K562 (cell line): ENCODE data around the gene UGP2.

ENCODE experiments used
- ETV6 ChIP-seq, 3 experiments: fragments of 150-350 bp in 1 of 3; sonication (generic) in 1 of 3; formaldehyde crosslinking in 1 of 3; IDR thresholded peaks; 2 replicates each; pipeline versions ENCODE4 v1.6.1 to v1.8.0; 2014 to 2022; ENCODE audit warnings: borderline replicate concordance in 2 of 3, low read depth in 2 of 3, antibody characterized with exemption in 1 of 3, low read length in 1 of 3, mild to moderate bottlenecking in 1 of 3, missing genetic modification reagents in 1 of 3
- FOXK1 ChIP-seq: sonication (generic); formaldehyde crosslinking; IDR thresholded peaks from 2 replicates; pipeline ENCODE4 v1.8.0; 2022; ENCODE audit warnings: missing genetic modification reagents, mild to moderate bottlenecking, borderline replicate concordance
- GABPA ChIP-seq: fragments of 200-800 bp; sonication (Bioruptor generic); conservative IDR thresholded peaks from 2 replicates; pipeline ENCODE4 v1.6.1; 2016; ENCODE audit warnings: low read depth, missing genetic modification characterization, missing compliant biosample characterization
- HDAC2 ChIP-seq: fragments of 450-650 bp; IDR thresholded peaks from 2 replicates; pipeline ENCODE4 v1.6.1; 2016; ENCODE audit warnings: mild to moderate bottlenecking
- KAT2B ChIP-seq: IDR thresholded peaks from one replicate; pipeline ENCODE4 v1.6.1; 2012; ENCODE audit warnings: low read depth, mild to moderate bottlenecking, control low read depth, inconsistent platforms, low read length, moderate library complexity
- NFE2L1 ChIP-seq: fragments of 450-650 bp; IDR thresholded peaks from 2 replicates; pipeline ENCODE4 v1.6.1; 2016; ENCODE audit warnings: missing genetic modification characterization, low read depth, mild to moderate bottlenecking, missing compliant biosample characterization, moderate library complexity, borderline replicate concordance
- PATZ1 ChIP-seq: fragments of 250-450 bp; sonication (Bioruptor Pico); IDR thresholded peaks from 2 replicates; pipeline ENCODE4 v1.5.0; 2020; ENCODE audit warnings: mild to moderate bottlenecking, borderline replicate concordance
- POLR2AphosphoS5 ChIP-seq: IDR thresholded peaks from 2 replicates; pipeline ENCODE4 v1.6.1; 2011; ENCODE audit warnings: mild to moderate bottlenecking, low read depth, low read length, moderate library complexity; ENCODE audit not compliant: control insufficient read depth, insufficient read depth
- RBM17 ChIP-seq: fragments of 200-400 bp; formaldehyde crosslinking; IDR thresholded peaks from 2 replicates; pipeline ENCODE4 v1.6.1; 2017; ENCODE audit warnings: low read depth, mild to moderate bottlenecking, low read length, borderline replicate concordance
- ZNF274 ChIP-seq: IDR thresholded peaks from 2 replicates; pipeline ENCODE4 v1.6.1; 2011; ENCODE audit warnings: low read depth, mild to moderate bottlenecking, low read length, moderate library complexity, borderline replicate concordance
- ZNF589 ChIP-seq: fragments of 200-800 bp; sonication (Bioruptor generic); IDR thresholded peaks from 2 replicates; pipeline ENCODE4 v1.6.1; 2016; ENCODE audit warnings: low read depth, missing genetic modification characterization, missing compliant biosample characterization
- TF ChIP-seq, protein P1 (sequence below), 2 experiments: fragments of 450-650 bp; formaldehyde crosslinking in 1 of 2; IDR thresholded peaks; 2 replicates each; pipeline versions ENCODE4 v1.4.0 to v1.6.1; 2014 to 2020; ENCODE audit warnings: mild to moderate bottlenecking in 2 of 2, borderline replicate concordance in 1 of 2, low read depth in 1 of 2

- TF ChIP-seq ZNF274 (no peak), HDAC2 (no peak), POLR2AphosphoS5 (no peak), RBM17 (no peak), NFE2L1 (tag) (no peak), ETV6 (IDR thresholded peaks at IDR 0.05; ENCODE audit: borderline replicate concordance in 1 of 2, low read depth in 2 of 2, low read length in 1 of 2) (no peak), ETV6 (CRISPR knock-in tag; IDR thresholded peaks at IDR 0.05; ENCODE audit: borderline replicate concordance) (no peak), ZNF589 (no peak), GABPA (no peak), PATZ1 (no peak), FOXK1 (CRISPR knock-in tag) (no peak), KAT2B (no peak)
- TF ChIP-seq, protein P1, sequence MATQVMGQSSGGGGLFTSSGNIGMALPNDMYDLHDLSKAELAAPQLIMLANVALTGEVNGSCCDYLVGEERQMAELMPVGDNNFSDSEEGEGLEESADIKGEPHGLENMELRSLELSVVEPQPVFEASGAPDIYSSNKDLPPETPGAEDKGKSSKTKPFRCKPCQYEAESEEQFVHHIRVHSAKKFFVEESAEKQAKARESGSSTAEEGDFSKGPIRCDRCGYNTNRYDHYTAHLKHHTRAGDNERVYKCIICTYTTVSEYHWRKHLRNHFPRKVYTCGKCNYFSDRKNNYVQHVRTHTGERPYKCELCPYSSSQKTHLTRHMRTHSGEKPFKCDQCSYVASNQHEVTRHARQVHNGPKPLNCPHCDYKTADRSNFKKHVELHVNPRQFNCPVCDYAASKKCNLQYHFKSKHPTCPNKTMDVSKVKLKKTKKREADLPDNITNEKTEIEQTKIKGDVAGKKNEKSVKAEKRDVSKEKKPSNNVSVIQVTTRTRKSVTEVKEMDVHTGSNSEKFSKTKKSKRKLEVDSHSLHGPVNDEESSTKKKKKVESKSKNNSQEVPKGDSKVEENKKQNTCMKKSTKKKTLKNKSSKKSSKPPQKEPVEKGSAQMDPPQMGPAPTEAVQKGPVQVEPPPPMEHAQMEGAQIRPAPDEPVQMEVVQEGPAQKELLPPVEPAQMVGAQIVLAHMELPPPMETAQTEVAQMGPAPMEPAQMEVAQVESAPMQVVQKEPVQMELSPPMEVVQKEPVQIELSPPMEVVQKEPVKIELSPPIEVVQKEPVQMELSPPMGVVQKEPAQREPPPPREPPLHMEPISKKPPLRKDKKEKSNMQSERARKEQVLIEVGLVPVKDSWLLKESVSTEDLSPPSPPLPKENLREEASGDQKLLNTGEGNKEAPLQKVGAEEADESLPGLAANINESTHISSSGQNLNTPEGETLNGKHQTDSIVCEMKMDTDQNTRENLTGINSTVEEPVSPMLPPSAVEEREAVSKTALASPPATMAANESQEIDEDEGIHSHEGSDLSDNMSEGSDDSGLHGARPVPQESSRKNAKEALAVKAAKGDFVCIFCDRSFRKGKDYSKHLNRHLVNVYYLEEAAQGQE (IDR thresholded peaks at IDR 0.05; ENCODE audit: borderline replicate concordance): no peak
- TF ChIP-seq, protein P1 (CRISPR knock-in tag; IDR thresholded peaks at IDR 0.05; ENCODE audit: low read depth): no peak
Observed at GRCh38 chr2:63820969-63821368, 20.7 kb upstream of the UGP2 start.
